GM18868 (cell line): ENCODE results near the gene NFKBIZ.
"Not testable (repeated sequence)": the region's sequence is repeated elsewhere in the genome, so short reads cannot be mapped to it uniquely, and the experiment has no call there.

ENCODE experiments used
- ATAC-seq: cut with Tn5 transposase; IDR thresholded peaks from one replicate; pipeline ENCODE4 v1.9.1; 2021; ENCODE audit warnings: mild to moderate bottlenecking, moderate library complexity; ENCODE audit not compliant: unreplicated experiment

The NFKBIZ gene

DNA sequence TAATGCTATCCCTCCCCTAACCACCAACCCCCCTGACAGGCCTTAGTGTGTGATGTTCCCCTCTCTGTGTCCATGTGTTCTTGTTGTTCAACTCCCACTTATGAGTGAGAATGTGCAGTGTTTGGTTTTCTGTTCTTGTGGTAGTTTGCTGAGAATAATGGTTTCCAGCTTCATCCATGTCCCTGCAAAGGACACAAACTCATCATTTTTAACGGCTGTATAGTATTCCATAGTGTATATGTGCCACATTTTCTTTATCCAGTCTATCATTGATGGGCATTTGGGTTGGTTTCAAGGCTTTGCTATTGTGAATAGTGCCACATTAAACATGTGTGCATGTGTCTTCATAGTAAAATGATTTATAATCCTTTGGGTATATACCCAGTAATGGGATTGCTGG is 56.3 kb downstream of the NFKBIZ start:
- not testable (repeated sequence) for ATAC-seq
